Ramos (cell line): ENCODE results near the gene GOLGA6L9.
"Not testable (repeated sequence)": the region's sequence is repeated elsewhere in the genome, so short reads cannot be mapped to it uniquely, and the experiment has no call there.

Experiments used
- in situ Hi-C: fragments of 300-500 bp; cut with MboI; formaldehyde crosslinking; loops from one replicate; pipeline ENCODE4 v1.14.3; 2022; ENCODE audit warnings: low sequenced_read_pairs; ENCODE audit not compliant: unreplicated experiment

Gene GOLGA6L9, protein sequence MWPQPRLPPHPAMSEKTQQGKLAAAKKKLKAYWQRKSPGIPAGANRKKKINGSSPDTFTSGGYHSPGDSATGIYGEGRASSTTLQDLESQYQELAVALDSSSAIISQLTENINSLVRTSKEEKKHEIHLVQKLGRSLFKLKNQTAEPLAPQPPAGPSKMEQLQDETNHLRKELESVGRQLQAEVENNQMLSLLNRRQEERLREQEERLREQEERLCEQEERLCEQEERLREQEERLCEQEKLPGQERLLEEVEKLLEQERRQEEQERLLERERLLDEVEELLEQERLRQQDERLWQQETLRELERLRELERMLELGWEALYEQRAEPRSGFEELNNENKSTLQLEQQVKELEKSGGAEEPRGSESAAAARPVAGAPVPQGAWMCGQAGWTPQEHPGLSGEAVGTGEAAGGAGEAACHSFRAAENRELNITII

DNA sequence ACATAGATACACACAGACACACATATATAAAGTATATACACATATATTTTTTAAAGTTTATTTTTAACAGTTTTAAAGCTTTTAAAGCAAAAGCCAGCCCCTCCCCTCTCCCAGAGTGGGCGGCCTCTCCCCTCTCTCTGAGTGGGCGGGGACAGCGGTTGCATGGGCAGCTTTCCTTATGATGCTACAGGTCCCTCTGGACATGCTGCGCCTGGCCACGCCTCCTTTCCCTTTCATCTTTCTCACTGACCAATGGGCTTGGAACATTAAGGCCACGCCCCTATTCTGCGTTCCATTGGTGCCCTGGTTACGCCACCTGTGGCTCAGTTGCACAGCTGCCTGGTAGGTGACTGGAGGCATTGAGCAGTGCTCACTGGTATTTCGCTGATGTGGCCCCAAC is at the start of gene GOLGA6L9:
Gene GOLGA6L9, plus strand, starts transcription at position 124 of the 400 bp plus-strand sequence. Its CDS starts 264 bp downstream, at position 388.
- in situ Hi-C loops = not testable (repeated sequence)

DNA sequence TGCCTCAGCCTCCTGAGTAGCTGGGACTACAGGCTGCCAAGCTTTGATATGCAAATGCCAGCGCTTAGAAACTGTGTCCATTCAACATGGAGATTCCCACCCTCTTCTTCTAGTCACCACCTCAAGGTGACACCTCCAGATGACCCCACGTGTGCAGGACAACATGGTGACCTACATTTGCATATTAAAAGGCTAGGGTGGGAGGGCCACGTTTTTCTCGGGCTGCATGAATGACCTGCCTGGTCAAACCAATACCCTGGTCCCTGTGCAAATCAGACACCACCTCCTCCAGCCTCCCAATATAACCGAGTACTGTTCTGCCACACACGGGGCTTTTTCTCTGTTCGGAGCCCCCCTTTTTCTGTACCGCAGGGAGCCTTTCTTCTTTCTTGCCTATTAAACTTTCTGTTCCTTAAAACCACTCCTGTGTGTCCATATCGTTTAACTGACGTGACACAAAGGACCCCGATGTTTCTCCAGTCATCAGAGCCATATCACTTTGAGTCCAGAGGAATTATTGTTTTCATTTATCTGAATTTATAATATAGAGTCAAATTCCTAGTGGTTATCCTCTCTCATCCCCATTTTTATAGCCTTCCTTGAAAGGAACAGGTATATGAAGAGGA is 48.2 kb upstream of the GOLGA6L9 start:
- in situ Hi-C loops = not testable (repeated sequence)

DNA sequence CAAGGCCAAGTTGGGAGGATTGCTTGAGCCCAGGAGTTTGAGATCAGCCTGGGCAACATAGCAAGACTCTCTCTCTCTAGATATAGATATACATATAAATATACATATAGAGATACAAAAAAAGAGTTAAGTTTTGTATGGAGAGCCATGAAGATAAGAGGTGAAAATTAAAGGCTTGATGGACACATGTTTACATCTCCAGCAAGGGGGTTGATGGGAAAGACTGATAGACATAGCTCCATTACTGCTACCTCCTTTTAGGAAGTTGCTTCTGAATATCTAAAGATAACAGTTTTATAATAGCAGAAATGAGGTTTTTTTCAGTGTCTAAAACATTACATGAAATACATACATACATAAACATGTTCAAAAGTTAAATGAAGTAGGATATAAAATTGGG is 42.4 kb upstream of the GOLGA6L9 start:
- in situ Hi-C loops = not testable (repeated sequence)

DNA sequence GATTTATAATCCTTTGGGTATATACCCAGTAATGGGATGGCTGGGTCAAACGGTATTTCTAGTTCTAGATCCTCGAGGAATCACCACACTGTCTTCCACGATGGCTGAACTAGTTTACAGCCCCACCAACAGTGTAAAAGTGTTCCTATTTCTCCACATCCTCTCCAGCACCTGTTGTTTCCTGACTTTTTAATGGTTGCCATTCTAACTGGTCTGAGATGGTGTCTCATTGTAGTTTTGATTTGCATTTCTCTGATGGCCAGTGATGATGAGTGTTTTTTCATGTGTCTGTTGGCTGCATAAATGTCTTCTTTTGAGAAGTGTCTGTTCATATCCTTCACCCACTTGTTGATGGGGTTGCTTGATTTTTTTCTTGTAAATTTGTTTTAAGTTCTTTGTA is 39.5 kb upstream of the GOLGA6L9 start:
- in situ Hi-C loops = not testable (repeated sequence)

DNA sequence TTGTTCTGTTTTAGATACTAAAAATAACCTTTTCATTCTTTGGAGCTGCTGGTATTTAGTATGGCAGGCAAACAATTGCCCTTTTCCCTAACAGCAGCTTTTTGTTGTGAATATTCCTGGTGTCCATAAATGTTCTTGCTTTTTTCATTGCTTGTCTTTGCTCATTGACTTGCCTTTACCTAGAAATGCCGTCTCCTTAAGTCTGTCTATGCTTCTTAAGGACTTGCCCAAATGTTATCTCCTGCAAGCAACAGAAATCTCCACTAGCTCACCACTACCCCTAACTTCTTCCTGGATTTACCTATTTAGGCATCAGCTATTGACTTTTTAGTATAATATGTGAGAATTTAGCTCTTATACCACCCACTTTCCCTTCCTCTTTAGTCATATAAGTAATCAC is 37.5 kb upstream of the GOLGA6L9 start:
- in situ Hi-C loops = not testable (repeated sequence)

DNA sequence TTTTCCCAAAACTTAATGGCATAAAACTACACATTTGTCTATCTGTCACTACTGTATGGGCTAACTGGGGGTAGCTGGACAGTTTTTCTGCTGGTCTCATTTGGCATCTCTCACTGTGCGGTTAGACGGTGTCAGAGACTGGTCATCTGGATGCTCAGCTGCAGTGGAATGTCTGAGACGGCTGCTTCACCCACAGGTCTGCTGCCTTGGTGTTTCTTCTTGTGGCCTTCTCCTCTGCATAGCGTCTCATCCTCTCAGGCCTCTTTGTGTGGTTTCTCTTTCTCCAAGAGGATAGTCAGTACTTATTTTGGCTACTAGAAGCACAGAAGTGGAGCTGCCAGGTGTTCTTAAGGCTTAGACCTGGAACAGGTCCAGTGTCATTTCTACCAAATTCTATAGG is 35.9 kb upstream of the GOLGA6L9 start:
- in situ Hi-C loops = no loop called here

DNA sequence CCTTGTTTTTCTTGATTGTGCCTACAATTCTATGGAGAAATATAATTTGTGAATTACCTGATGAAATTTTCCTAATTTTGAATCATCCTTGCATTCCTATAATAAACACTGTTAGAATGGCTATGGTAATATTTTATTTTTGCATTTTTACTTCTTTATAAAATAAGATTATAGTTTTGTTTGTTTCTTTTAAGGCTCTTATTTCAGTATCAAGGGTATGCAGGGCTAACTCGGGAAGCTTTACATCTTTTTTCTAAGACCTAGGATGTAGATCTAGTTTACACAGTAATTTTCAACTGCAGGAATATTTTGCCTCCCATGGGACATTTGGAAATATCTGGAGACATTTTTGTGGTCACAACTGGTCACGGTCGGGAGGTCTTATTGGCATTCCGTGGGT is 33.8 kb upstream of the GOLGA6L9 start:
- in situ Hi-C loops = not testable (repeated sequence)

DNA sequence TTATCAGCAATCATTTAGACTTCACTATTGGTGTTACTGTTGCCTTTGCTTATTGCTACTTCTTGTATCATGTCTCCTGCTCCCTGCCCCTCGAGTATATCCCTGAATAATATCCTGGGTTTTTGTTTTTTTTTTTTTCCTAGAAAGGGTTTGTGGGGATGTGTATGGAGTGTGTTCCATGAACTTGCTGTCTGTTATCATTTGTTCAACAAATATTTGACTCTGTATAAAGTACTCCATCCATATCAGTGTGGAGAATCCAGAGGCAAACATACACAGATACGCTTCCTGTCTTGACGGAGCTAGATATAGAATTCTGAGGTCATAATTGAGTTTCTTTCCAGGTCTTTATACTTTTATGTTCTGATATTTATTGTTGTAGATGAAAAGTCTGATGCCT is 31.8 kb upstream of the GOLGA6L9 start:
- in situ Hi-C loops = no loop called here

DNA sequence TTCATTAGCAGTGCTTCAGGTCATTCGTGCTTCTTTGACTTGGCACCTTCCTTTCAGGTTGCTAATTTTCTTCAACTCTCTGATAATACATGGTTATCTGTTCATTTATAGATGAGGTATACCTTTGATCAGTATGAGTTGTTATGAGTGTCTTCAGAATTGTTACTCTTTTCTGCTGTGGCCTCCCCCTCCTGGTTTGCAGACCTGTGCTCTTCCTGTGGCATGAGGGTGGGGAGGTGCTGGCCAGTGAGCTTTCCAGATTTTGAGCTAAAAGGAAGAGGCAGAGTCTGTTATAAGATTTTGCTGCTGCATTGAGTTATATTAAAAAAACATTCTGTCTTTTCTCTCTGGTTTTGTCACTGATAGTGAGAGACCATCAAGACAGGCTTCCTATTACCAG is 30.8 kb upstream of the GOLGA6L9 start:
- in situ Hi-C loops = no loop called here

DNA sequence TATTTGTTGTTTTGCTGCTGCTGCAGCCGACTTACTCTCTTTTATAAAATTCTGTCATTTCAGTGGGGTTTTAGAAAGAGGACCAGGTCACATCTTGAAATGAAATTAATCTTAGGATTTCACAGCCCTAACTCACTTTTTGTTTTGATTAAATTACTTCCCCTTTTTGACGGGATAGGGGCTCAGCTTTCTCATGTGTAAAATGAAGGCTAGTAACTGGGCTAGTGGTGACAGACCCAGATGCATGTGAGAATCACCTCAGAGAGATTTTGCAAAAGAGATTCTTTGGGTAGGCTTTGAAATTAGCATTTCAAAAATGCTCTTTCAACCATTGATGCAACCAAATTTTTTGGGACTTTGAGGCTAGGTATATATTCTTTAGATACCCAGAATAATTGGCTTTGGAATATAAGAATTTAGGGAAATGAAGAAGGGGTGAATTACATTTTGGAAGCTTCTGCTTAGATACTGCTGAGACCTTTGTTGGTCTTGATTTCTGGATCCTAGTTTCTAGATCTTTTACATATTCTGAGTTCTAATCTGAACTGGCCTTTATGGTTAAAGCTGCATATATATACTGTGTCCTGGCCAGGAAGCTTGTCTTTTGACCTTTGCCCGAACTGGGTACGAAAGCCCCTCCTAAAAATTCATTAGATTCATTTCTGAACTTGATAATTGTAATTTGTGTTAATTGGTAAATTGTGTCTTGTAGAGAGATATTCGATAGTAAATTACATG is 30.1 kb upstream of the GOLGA6L9 start:
- in situ Hi-C loops = not testable (repeated sequence)

DNA sequence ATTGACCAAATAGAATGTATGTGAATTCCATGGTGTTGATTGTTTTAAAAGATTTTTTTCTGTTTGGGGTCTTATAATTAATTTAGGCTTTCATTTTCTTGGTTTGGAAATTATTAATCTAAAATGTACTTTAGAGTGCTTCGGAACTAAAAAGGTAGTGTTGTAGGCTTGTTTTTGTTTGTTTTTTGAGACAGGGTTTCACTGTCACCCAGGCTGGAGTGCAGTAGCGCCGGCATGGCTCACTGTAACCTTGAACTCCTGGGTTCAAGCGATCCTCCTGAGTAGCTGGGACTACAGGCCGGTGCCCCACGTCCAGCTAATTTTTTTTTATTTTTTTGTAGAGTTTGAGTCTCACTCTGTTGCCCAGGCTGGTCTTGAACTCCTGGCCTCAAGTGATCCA is 27.7 kb upstream of the GOLGA6L9 start:
- in situ Hi-C loops = not testable (repeated sequence)

DNA sequence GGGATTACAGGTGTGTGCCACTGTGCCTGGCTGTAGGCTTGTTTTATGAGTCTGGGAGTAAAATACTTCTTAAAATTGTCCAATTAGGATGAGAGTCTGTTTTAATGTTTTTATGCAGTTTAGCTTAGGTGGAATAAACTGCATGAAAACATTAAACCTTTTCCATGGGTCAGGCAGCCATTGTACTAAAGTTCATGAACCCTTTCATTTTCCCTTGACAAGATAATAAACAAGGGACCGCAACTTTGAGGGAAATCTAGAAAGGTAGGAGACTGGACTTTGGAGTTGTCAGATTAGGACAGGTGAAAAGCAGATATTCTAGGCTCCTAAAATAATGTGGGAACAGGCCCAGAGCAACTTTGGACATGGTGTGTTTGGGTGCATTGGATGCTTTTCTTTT is 27.3 kb upstream of the GOLGA6L9 start:
- in situ Hi-C loops = not testable (repeated sequence)

DNA sequence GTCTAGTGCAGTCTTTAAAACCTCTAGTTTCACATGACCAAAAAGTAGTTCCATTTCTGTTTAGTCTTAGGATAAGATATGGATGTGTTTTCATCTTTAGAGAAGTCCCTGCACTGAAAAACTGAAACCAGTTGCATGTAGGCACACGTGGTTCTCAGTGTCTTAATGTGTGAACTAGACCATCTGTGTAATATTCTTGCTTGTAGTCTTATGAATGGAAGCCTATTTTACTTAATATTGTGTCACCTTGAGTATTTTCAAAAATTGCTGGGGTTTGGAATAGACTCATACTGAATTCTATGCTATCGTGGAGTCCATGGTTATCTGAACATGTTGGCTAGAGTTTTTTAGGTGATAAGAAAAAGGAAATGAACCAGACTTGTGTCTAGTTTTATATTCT is 23.4 kb upstream of the GOLGA6L9 start:
- in situ Hi-C loops = not testable (repeated sequence)

DNA sequence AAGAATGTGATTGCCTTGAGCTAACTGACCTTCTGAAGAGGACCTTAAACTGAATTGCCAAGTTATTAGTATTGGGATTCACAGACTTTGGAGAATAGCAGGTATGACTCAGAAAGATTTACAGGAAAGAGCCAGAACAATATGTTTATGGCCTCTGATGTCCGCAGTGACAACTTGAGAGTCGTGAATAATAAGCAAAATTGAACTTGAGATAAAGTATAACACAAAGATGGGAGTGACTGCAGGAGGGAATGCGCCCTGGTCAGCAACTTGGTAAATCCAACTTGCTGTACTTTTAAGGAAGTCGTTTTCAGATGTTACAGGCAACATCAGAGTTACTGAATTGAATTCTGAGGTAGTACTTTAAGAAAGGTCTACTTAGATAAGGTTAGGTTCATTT is 19.3 kb upstream of the GOLGA6L9 start:
- in situ Hi-C loops = not testable (repeated sequence)

DNA sequence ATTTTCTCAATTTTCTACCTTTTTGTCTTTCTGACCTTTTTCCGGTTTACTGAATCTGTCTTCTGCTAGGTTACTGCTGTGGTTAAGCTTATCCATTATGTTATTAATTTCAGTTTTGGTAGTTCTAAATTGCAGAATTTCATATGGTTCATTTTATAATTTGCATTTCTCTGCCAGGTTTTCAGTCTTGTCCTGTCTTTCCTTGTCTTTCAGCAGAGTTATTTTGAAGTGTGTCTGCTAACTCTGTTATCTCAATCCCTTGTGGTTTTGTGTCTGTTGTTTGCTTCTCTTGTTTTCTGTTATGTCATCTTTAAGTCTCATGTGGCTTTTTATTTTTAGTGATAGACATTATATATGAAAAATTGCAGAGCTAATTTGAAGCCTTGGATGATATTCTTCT is 18.0 kb upstream of the GOLGA6L9 start:
- in situ Hi-C loops = not testable (repeated sequence)

DNA sequence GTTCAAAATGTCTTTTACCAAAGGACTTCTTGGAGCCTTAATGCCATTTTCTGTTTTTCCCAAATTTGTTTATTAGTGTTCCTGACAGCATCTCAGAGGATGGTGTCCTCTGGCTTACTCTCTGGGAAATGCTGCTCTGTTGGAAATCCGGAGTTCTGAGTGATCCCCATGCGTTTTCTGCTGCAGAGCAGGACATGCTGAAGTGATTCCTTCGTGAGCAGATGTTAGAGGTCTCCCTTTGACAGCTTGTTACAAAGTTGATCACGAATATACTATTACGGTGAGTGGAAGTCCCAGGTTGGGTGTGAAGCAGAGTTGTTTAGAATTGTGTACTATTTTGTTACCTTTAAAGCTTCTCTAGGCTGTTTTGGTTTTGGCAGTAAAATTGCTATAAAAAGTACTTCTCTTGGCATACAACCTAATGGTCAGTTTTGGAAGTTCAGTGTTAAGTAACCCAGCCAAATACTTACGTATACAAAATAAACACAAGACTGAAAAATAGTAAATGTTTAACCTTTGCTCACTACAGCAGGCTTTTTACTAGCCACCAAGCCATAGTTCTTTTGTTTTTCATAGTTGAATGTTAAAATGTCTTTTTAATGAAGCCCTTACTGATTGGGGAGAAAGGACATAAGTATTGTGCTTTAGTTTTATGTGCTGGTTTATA is 15.0 kb upstream of the GOLGA6L9 start:
- in situ Hi-C loops = not testable (repeated sequence)

DNA sequence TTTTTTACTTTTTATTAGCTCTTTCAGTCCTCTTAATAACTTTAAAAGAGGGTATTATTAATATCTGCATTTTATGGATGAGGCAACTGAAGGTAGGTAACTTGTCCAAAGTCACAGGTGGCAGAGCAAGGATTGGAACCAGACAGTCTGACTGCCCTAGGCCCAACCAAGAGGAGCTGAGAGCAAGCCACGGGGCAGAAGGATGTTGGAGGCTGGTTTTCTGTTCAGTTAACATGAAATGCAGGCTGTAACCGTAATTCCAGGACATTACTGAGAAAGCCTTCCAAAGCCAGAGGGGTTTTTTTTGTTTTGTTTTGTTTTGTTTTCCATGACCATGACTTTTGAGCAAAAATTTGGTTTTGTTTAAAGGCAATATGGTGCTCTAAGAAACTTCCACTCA is 9.1 kb upstream of the GOLGA6L9 start:
- in situ Hi-C loops = not testable (repeated sequence)

DNA sequence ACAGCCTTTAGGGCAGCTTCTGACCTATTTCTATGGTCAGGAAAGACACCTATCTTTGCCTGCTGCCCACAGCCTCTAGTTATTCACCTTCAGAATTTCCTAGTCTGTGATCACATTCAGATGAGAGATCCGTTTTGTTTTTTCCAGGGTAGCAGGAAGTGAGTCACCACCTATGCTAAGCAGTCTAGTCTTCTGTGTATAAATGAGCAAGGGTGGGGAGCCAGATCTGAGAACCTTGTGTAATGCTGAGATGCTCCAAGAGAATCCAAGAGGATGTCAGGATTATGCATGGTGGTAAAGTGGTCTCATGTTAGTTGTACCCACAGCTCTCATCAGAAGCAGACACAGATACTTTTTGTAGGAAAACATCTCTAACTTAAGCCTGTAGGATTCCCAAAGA is 8.7 kb upstream of the GOLGA6L9 start:
- in situ Hi-C loops = not testable (repeated sequence)

DNA sequence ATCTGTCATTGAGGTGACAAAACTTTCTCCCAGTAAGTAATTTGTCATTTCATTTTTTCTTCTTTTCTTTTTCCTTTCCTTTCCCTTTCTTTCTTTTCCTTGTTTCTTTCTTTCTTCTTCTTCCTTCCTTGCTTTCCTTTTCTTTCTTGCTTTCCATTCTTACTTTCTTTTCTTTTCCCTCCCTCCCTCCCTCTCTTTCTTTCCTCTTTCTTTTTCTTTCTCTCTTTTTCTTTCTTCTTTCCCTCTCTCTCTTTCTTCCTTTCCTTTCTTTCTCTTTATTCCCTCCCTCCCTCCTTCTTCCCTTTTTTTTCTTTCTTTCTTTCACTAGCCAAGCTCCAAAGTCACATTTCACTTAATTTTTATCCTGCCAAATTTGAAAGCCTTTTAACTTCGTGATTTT is 2.5 kb upstream of the GOLGA6L9 start:
- in situ Hi-C loops = not testable (repeated sequence)

DNA sequence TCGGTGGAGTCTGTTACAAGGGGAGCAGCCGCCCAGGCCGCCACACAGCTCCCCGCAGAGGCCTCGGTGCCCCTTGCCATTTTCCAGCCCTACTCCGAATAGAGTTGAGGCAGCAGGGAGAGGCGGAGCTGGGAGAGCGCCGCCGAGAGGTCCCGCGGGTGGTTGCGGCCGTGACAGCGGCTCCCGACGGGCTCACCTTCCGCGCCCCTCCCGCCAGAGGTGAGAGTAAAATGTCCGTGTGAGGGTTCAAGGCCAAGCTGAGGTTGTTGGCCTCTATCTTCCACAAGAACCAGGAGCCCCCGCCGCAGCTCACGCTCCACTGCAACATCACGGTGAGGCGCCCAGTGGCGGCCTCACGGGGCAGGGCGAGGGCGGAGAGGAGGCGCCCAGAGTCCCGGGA is 15.8 kb downstream of the GOLGA6L9 start:
- in situ Hi-C loops = not testable (repeated sequence)

DNA sequence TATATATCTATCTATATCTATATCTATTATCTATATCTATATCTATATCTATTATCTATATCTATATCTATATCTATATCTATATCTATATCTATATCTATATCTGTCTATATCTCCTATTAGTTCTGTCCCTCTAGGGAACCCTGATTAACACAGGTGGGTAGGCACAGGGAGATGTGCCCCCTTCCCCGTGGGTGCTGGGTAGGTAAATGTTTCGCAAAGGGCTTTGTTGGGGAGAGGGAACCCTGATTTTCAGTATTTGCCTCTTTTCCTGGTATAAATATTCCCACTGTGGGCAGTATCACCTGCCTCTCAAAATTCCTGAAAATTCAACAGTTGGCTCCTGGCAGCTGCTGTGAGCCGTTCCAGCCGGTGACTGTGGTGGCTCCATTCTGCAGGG is 27.7 kb downstream of the GOLGA6L9 start:
- in situ Hi-C loops = not testable (repeated sequence)
